H9 (cell line): Measurements from ENCODE around the gene AKR1D1. TPM values are rescaled to one million over a fixed set of nuclear protein-coding genes. Genes with fewer than 3 reads are reported as not detected.

Experiments used
- DNase-seq: peaks from one replicate; pipeline ENCODE4 v3.0.0-alpha.2; 2017
- H2AFZ ChIP-seq: one replicate; pipeline ENCODE4 v1.6.1; 2013; ENCODE audit warnings: mild to moderate bottlenecking, low read length, control low read depth, moderate library complexity
- H2AK5ac ChIP-seq: 2 replicates; pipeline ENCODE4 v1.6.1; 2013; ENCODE audit warnings: low read length, control low read depth, mixed read lengths; ENCODE audit not compliant: insufficient read length
- H2BK120ac ChIP-seq: one replicate; pipeline ENCODE4 v1.6.1; 2013; ENCODE audit warnings: low read depth, mild to moderate bottlenecking, low read length, control low read depth, inconsistent platforms; ENCODE audit not compliant: poor library complexity, severe bottlenecking
- H2BK12ac ChIP-seq: 2 replicates; pipeline ENCODE4 v1.6.1; 2013; ENCODE audit warnings: low read length, control low read depth, mixed read lengths, low read depth; ENCODE audit not compliant: insufficient read length
- H2BK15ac ChIP-seq: 2 replicates; pipeline ENCODE4 v1.6.1; 2013; ENCODE audit warnings: low read depth, low read length, control low read depth
- H2BK20ac ChIP-seq: one replicate; pipeline ENCODE4 v1.6.1; 2013; ENCODE audit warnings: low read depth, mild to moderate bottlenecking, low read length, control low read depth, inconsistent platforms; ENCODE audit not compliant: poor library complexity, severe bottlenecking
- H2BK5ac ChIP-seq: 2 replicates; pipeline ENCODE4 v1.6.1; 2013; ENCODE audit warnings: low read length, control low read depth, mixed read lengths; ENCODE audit not compliant: insufficient read length
- H3K14ac ChIP-seq: 2 replicates; pipeline ENCODE4 v1.6.1; 2013; ENCODE audit warnings: low read length, control low read depth; ENCODE audit not compliant: insufficient read depth
- H3K18ac ChIP-seq: 2 replicates; pipeline ENCODE4 v1.6.1; 2013; ENCODE audit warnings: low read depth, mild to moderate bottlenecking, mixed read lengths, low read length, control low read depth; ENCODE audit not compliant: insufficient read length
- H3K23ac ChIP-seq: 2 replicates; pipeline ENCODE4 v1.6.1; 2013; ENCODE audit warnings: low read length, control low read depth, mixed read lengths, low read depth; ENCODE audit not compliant: insufficient read length
- H3K23me2 ChIP-seq: 2 replicates; pipeline ENCODE4 v1.6.1; 2013; ENCODE audit warnings: low read depth, mild to moderate bottlenecking, mixed read lengths, low read length, control low read depth; ENCODE audit not compliant: insufficient read length, poor library complexity, severe bottlenecking
- H3K27ac ChIP-seq: 2 replicates; pipeline ENCODE4 v1.5.1; 2013; ENCODE audit warnings: low read length, control low read depth, mixed read lengths, low read depth; ENCODE audit not compliant: insufficient read length
- H3K27me3 ChIP-seq: 2 replicates; pipeline ENCODE4 v1.6.1; 2013; ENCODE audit warnings: low read length, control low read depth, inconsistent platforms; ENCODE audit not compliant: insufficient read depth
- H3K4ac ChIP-seq: 2 replicates; pipeline ENCODE4 v1.6.1; 2013; ENCODE audit warnings: low read depth, mild to moderate bottlenecking, control low read depth, inconsistent platforms, low read length, moderate library complexity
- H3K4me1 ChIP-seq: 2 replicates; pipeline ENCODE4 v1.6.1; 2013; ENCODE audit warnings: low read length, control low read depth, inconsistent platforms; ENCODE audit not compliant: insufficient read depth
- H3K4me2 ChIP-seq: 2 replicates; pipeline ENCODE4 v1.6.1; 2013; ENCODE audit warnings: low read length, control low read depth, mixed read lengths; ENCODE audit not compliant: insufficient read length, insufficient read depth
- H3K56ac ChIP-seq: 2 replicates; pipeline ENCODE4 v1.6.1; 2013; ENCODE audit warnings: low read depth, mild to moderate bottlenecking, mixed read lengths, low read length, control low read depth; ENCODE audit not compliant: insufficient read length
- H3K79me1 ChIP-seq: 2 replicates; pipeline ENCODE4 v1.6.1; 2013; ENCODE audit warnings: low read depth, mild to moderate bottlenecking, moderate library complexity, low read length, control low read depth, inconsistent platforms; ENCODE audit not compliant: insufficient read depth, poor library complexity, severe bottlenecking
- H3K79me2 ChIP-seq: 2 replicates; pipeline ENCODE4 v1.6.1; 2013; ENCODE audit warnings: low read length, control low read depth, inconsistent platforms; ENCODE audit not compliant: insufficient read depth
- H3K9ac ChIP-seq: 2 replicates; pipeline ENCODE4 v1.6.1; 2013; ENCODE audit warnings: low read length, control low read depth, mixed read lengths; ENCODE audit not compliant: insufficient read length; ENCODE audit errors: extremely low read depth
- H3K9me3 ChIP-seq: one replicate; pipeline ENCODE4 v1.6.1; 2013; ENCODE audit warnings: low read depth, low read length, inconsistent platforms; ENCODE audit not compliant: control insufficient read depth
- H3T11ph ChIP-seq: one replicate; pipeline ENCODE4 v1.6.1; 2013; ENCODE audit warnings: mild to moderate bottlenecking, low read length, control low read depth, inconsistent platforms
- H4K20me1 ChIP-seq: one replicate; pipeline ENCODE4 v1.6.1; 2013; ENCODE audit not compliant: control insufficient read depth, insufficient read length, insufficient read depth
- H4K5ac ChIP-seq: 2 replicates; pipeline ENCODE4 v1.6.1; 2013; ENCODE audit warnings: low read depth, mild to moderate bottlenecking, mixed read lengths, low read length, control low read depth; ENCODE audit not compliant: insufficient read length
- H4K8ac ChIP-seq: replicated peaks from 2 replicates; pipeline ENCODE4 v1.6.1; 2013; ENCODE audit warnings: low read length, control low read depth, mixed read lengths, low read depth; ENCODE audit not compliant: insufficient read length
- H4K91ac ChIP-seq: 2 replicates; pipeline ENCODE4 v1.6.1; 2013; ENCODE audit warnings: low read depth, mild to moderate bottlenecking, moderate library complexity, mixed read lengths, low read length, control low read depth; ENCODE audit not compliant: insufficient read length
- H3K27ac Mint-ChIP-seq, 3 experiments: 2 replicates in 2 of 3; 3 replicates in 1 of 3; pipeline ENCODE4 v1.8.0; 2020 to 2021; ENCODE audit warnings: mixed read lengths in 3 of 3, mild to moderate bottlenecking in 1 of 3, moderate library complexity in 1 of 3
- H3K27me3 Mint-ChIP-seq: 2 replicates; pipeline ENCODE4 v1.8.0; 2021; ENCODE audit warnings: low read depth, mild to moderate bottlenecking, moderate library complexity, mixed read lengths
- H3K36me3 Mint-ChIP-seq, 3 experiments: 2 replicates in 2 of 3; 3 replicates in 1 of 3; pipeline ENCODE4 v1.8.0; 2020 to 2021; ENCODE audit warnings: low read depth in 3 of 3, mixed read lengths in 3 of 3; ENCODE audit not compliant: insufficient read depth in 1 of 3
- H3K4me1 Mint-ChIP-seq, 2 experiments: 2 replicates each; pipeline ENCODE4 v1.8.0; 2020; ENCODE audit warnings: mixed read lengths in 2 of 2
- H3K4me3 Mint-ChIP-seq, 2 experiments: 2 replicates in 1 of 2; 3 replicates in 1 of 2; pipeline ENCODE4 v1.8.0; 2020 to 2021; ENCODE audit warnings: mild to moderate bottlenecking in 2 of 2, mixed read lengths in 2 of 2, moderate library complexity in 1 of 2
- H3K9me3 Mint-ChIP-seq, 2 experiments: 2 replicates in 1 of 2; 3 replicates in 1 of 2; pipeline ENCODE4 v1.8.0; 2020; ENCODE audit warnings: mild to moderate bottlenecking in 2 of 2, mixed read lengths in 2 of 2, moderate library complexity in 1 of 2
- WGBS: extraction: QIAGEN DNeasy Blood & Tissue Kit; methylation state at CpG from one replicate; pipeline ENCODE4 v1.1.7; 2013; ENCODE audit warnings: missing lambda C conversion rate, low lambda C conversion rate, mixed read lengths; ENCODE audit not compliant: insufficient read length; ENCODE audit errors: extremely low coverage; 5-methylcytosine and 5-hydroxymethylcytosine counted together
- total RNA-seq: library from RNA; stranded (reverse); gene quantifications from 2 replicates; pipeline ENCODE4 v1.2.1, GENCODE V29; 2021
- TF ChIP-seq, protein P1 (sequence below): fragments of 200-600 bp; sonication (generic); conservative IDR thresholded peaks from 3 replicates; pipeline ENCODE4 v1.8.0; 2021; ENCODE audit warnings: antibody characterized with exemption, mild to moderate bottlenecking

Gene AKR1D1
- total RNA-seq, 1 experiment from 2014 or later = 0.31 TPM

DNA sequence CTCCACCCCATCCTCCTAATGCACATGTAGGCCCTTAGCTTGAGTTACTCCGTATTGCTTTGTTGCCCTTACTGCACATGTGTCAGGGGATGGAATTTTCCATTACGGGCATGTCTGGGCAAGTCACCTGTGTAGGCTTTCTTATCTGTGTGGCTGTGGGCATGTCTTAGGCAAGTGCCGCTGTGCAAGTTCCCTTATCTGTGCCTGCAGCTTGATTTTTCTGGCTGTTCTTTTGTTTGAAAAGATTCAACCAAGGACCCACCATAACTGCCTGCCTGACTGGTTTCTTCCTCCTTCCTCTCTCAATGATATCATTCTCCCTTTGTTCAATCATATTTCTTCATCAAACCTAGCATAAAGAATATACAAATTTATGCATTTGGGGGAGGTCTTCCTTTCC is 88.5 kb downstream of the AKR1D1 start:
- H3K56ac ChIP-seq = no peak overlapping the region
- Mint-ChIP-seq H3K27ac (peak overlapping the region in 2 of 3 experiments; percentile 7 to 62; a peak in 1 of 7 replicates), H3K36me3 (peaks cover 14 to 37% (median 24%) of the 10 kb centered on the region in 3 experiments), H3K27me3 (no peaks in the 10 kb centered on the region), H3K4me3 (no peak overlapping the region), H3K4me1 (peaks cover 36% of the 10 kb centered on the region in 2 experiments), H3K9me3 (peaks cover 27 to 28% of the 10 kb centered on the region in 2 experiments)
- no peak overlapping the region for H4K5ac ChIP-seq
- H3K14ac ChIP-seq = no peak overlapping the region
- H3K4ac ChIP-seq = no peak overlapping the region
- no peak overlapping the region for H3K4me2 ChIP-seq
- no peak overlapping the region for H4K91ac ChIP-seq
- H2BK20ac ChIP-seq = no peak overlapping the region
- H3K23ac ChIP-seq = no peak overlapping the region
- no CpG with 5 or more reads among the region's 3 CpGs for WGBS
- H3K9ac ChIP-seq = no peak overlapping the region
- peak; percentile 43 for DNase-seq
- H4K20me1 ChIP-seq = no peaks in the 10 kb centered on the region
- H3K27ac ChIP-seq = no peak overlapping the region
- no peak overlapping the region for H2AFZ ChIP-seq
- no peaks in the 10 kb centered on the region for H3K79me1 ChIP-seq
- H2BK12ac ChIP-seq = no peak overlapping the region
- no peak overlapping the region for H3T11ph ChIP-seq
- no peak overlapping the region for H2AK5ac ChIP-seq
- H3K4me1 ChIP-seq = peaks cover 7% of the 10 kb centered on the region; the same call in 1 of the 2 replicates
- TF ChIP-seq, protein P1, sequence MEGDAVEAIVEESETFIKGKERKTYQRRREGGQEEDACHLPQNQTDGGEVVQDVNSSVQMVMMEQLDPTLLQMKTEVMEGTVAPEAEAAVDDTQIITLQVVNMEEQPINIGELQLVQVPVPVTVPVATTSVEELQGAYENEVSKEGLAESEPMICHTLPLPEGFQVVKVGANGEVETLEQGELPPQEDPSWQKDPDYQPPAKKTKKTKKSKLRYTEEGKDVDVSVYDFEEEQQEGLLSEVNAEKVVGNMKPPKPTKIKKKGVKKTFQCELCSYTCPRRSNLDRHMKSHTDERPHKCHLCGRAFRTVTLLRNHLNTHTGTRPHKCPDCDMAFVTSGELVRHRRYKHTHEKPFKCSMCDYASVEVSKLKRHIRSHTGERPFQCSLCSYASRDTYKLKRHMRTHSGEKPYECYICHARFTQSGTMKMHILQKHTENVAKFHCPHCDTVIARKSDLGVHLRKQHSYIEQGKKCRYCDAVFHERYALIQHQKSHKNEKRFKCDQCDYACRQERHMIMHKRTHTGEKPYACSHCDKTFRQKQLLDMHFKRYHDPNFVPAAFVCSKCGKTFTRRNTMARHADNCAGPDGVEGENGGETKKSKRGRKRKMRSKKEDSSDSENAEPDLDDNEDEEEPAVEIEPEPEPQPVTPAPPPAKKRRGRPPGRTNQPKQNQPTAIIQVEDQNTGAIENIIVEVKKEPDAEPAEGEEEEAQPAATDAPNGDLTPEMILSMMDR = no peak
- H3K18ac ChIP-seq = no peak overlapping the region
- no peak overlapping the region for H2BK5ac ChIP-seq
- no peaks in the 10 kb centered on the region for H3K23me2 ChIP-seq
- no peaks in the 10 kb centered on the region for H3K79me2 ChIP-seq
- no peak overlapping the region for H2BK120ac ChIP-seq
- peaks cover 18% of the 10 kb centered on the region for H3K9me3 ChIP-seq
- no peaks in the 10 kb centered on the region for H3K27me3 ChIP-seq
- no peak overlapping the region for H2BK15ac ChIP-seq
- H4K8ac ChIP-seq = no peak overlapping the region
